GM12872 (cell line): ENCODE results near the gene EGF.

Experiments used
- TF ChIP-seq, protein P1 (sequence below): IDR thresholded peaks from 3 replicates; pipeline ENCODE4 v1.5.1; 2011; ENCODE audit warnings: low read depth, mild to moderate bottlenecking, low read length, moderate library complexity; ENCODE audit not compliant: insufficient read depth

The EGF gene

DNA sequence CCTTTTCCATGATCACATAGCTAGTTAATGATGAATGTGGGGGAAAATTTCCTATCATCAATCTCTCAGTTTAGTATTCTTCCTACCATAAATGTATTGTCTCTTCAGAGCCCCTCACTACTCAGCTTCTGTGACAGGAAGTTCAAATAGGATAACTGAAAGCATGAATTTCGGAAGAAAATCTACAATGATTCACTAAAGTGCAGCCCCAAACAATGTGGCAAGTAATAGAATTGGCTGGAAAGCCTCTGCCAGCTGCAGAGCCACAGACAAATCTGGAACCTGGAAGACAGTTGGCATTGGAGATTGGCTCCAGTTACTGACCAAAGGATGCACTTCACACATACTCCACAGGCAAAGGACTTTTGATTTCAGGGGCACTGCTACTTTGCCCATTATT is 35.2 kb downstream of the EGF start:
- TF ChIP-seq, protein P1, sequence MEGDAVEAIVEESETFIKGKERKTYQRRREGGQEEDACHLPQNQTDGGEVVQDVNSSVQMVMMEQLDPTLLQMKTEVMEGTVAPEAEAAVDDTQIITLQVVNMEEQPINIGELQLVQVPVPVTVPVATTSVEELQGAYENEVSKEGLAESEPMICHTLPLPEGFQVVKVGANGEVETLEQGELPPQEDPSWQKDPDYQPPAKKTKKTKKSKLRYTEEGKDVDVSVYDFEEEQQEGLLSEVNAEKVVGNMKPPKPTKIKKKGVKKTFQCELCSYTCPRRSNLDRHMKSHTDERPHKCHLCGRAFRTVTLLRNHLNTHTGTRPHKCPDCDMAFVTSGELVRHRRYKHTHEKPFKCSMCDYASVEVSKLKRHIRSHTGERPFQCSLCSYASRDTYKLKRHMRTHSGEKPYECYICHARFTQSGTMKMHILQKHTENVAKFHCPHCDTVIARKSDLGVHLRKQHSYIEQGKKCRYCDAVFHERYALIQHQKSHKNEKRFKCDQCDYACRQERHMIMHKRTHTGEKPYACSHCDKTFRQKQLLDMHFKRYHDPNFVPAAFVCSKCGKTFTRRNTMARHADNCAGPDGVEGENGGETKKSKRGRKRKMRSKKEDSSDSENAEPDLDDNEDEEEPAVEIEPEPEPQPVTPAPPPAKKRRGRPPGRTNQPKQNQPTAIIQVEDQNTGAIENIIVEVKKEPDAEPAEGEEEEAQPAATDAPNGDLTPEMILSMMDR = no peak

DNA sequence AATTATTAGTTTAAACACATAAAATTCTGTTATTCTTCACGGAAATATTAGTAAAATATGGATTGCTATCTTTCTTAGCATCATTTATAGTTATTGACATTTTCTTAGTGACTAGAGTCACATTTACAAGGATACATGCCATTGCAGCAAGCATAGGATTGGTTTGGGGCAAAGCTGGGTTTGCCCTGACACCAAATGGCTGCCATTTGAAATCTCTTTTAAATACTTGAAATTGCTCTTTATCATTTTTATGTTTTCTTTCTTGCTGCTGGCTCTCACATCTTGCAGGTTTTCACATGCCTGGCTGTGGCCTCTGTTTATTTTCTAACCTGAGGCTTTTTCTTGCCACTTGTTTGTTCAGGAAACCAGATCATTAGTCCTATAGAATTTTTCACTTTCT is 39.9 kb downstream of the EGF start:
- TF ChIP-seq, protein P1 = no peak

DNA sequence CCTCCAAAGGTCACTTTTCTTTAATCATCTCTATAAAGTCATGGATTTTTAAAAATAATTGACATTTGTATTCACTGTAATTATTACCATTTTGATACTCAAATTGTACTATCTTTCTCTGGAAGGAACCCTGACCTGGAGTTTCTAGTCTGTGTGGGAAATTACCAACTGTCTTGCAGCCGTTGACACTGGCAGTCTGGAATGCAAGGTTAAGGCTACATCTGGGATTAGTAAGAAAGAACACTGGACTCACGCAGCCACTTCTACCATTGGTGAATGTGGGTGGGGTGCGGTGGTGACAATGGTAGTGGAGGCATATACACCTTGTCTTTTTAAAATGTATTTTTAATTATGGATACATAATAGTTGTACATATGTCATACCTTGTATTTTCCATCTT is 40.9 kb downstream of the EGF start:
- TF ChIP-seq, protein P1 = no peak

DNA sequence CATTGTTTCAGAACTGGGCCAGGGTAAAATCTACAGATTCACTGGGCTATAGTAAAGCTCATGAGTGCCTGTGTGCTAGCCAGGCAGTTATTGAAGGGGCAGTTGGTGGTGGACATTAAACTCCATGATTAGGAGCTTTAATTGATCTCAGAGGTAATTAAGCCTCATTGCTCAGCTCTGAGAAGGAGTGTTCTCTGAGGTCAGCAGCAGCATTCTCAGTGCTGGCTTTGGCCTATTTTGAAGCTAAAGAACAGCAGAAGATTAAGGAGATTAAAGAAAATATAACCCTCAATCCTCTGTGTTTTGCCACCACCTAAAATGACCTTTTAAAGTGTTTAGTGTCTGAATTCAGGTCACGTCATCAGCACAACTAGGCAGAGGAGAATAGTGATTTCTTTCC is 42.5 kb downstream of the EGF start:
- TF ChIP-seq, protein P1 = no peak

DNA sequence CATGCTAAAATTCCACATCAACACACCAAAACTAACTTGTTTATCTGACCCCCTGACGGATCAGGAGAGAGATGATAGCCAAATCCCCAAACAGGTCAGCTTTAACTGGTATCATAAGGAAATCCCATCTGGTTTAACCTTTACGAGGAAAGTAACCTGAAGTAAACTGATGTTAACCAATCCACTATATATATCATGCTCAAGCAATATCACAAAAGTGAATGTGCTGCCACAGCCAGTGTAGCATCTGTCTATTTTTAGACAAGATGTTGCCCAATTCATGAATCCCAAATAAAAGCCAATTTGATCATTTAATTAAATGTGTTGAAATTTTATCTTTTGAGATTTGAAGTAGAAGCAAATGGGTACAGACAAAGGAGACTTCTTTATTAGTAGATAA is 44.5 kb downstream of the EGF start:
- TF ChIP-seq, protein P1 = no peak

DNA sequence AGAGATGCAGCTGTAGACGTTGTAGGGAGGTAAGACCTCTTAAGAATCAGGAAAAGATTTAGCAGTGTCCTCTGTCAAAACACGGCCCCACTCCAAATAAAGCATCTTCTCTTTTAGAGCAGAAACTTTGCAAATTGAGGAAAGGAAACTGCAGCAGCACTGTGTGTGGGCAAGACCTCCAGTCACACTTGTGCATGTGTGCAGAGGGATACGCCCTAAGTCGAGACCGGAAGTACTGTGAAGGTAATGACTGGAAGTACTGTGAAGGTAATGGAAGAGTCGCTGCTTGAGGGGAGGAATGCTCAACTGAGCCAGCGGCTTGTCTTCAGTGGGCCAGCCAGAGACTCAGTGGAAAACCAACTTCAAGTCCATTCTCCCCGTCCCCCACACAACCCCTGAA is 46.5 kb downstream of the EGF start:
- TF ChIP-seq, protein P1 = no peak

DNA sequence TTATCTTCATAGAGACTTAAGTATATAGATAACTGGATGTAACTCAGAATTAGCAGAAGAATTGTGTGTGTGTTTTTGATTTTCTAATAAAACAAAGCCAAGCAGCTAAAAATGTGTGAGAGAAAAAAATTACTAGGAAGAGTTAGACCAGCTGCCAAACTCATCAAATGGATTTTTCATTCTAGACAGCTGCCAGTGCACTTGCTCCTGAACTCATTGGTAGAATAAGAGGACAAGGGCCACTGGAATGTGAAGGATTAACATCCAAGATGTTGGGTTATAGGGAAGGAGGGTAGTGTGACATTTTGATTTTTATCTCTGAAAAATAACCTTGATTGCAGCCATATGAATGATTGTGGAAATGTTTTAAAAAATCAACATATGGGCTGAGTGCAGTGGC is 49.7 kb downstream of the EGF start:
- TF ChIP-seq, protein P1 = no peak
